Astrocyte (in vitro differentiated cells and primary cell): ENCODE measurements around the gene GPANK1. TPM values are rescaled to one million over a fixed set of nuclear protein-coding genes. Genes with fewer than 3 reads are reported as not detected.

Source experiments
- DNase-seq: peaks from one replicate; pipeline ENCODE4 v3.0.0-alpha.2; 2010; ENCODE audit warnings: low read depth
- FAIRE-seq: peaks from 2 replicates; lab custom pipeline; 2011; peaks lifted over from hg19 to GRCh38; lab: Jason Lieb, UNC
- H2AFZ ChIP-seq: 2 replicates; pipeline ENCODE4 v1.6.0; 2012; ENCODE audit warnings: low read depth, low read length, inconsistent platforms
- H3K27ac ChIP-seq: 2 replicates; pipeline ENCODE4 v1.5.1; 2011; ENCODE audit warnings: low read depth, low read length, inconsistent platforms
- H3K27me3 ChIP-seq: 2 replicates; pipeline ENCODE4 v1.6.0; 2011; ENCODE audit warnings: low read length, inconsistent platforms; ENCODE audit not compliant: insufficient read depth
- H3K36me3 ChIP-seq: 2 replicates; pipeline ENCODE4 v1.5.1; 2011; ENCODE audit warnings: low read length, inconsistent platforms; ENCODE audit not compliant: insufficient read depth
- H3K4me1 ChIP-seq: 2 replicates; pipeline ENCODE4 v1.5.1; 2011; ENCODE audit warnings: low read length, inconsistent platforms; ENCODE audit not compliant: insufficient read depth
- H3K4me2 ChIP-seq: 2 replicates; pipeline ENCODE4 v1.6.0; 2012; ENCODE audit warnings: low read length, inconsistent platforms
- H3K4me3 ChIP-seq: 2 replicates; pipeline ENCODE4 v1.5.1; 2011; ENCODE audit warnings: low read depth, mild to moderate bottlenecking, low read length, inconsistent platforms; ENCODE audit not compliant: insufficient read depth
- H3K79me2 ChIP-seq: 2 replicates; pipeline ENCODE4 v1.6.0; 2012; ENCODE audit warnings: mild to moderate bottlenecking, low read length, inconsistent platforms; ENCODE audit not compliant: insufficient read depth
- H3K9ac ChIP-seq: 2 replicates; pipeline ENCODE4 v1.6.0; 2012; ENCODE audit warnings: mild to moderate bottlenecking, low read length, inconsistent platforms
- H3K9me3 ChIP-seq: 2 replicates; pipeline ENCODE4 v1.5.1; 2012; ENCODE audit warnings: low read depth, mild to moderate bottlenecking, low read length, inconsistent platforms; ENCODE audit not compliant: insufficient read depth
- H4K20me1 ChIP-seq: 2 replicates; pipeline ENCODE4 v1.6.0; 2012; ENCODE audit warnings: low read length, inconsistent platforms; ENCODE audit not compliant: insufficient read depth
- H3K27ac Mint-ChIP-seq: one replicate; pipeline ENCODE4 v1.8.0; 2021; ENCODE audit warnings: mild to moderate bottlenecking, mixed read lengths; ENCODE audit not compliant: unreplicated experiment
- H3K27me3 Mint-ChIP-seq: one replicate; pipeline ENCODE4 v1.8.0; 2021; ENCODE audit warnings: low read depth, mixed read lengths; ENCODE audit not compliant: unreplicated experiment
- H3K36me3 Mint-ChIP-seq: one replicate; pipeline ENCODE4 v1.8.0; 2021; ENCODE audit warnings: low read depth, mixed read lengths; ENCODE audit not compliant: unreplicated experiment
- H3K4me1 Mint-ChIP-seq: one replicate; pipeline ENCODE4 v1.8.0; 2021; ENCODE audit warnings: low read depth, mixed read lengths; ENCODE audit not compliant: unreplicated experiment
- H3K4me3 Mint-ChIP-seq: one replicate; pipeline ENCODE4 v1.8.0; 2021; ENCODE audit warnings: mild to moderate bottlenecking, moderate library complexity, mixed read lengths; ENCODE audit not compliant: unreplicated experiment
- H3K9me3 Mint-ChIP-seq: one replicate; pipeline ENCODE4 v1.8.0; 2021; ENCODE audit warnings: mild to moderate bottlenecking, mixed read lengths; ENCODE audit not compliant: unreplicated experiment
- EZH2 ChIP-seq: IDR thresholded peaks from 2 replicates; pipeline ENCODE4 v1.6.1; 2012; ENCODE audit warnings: mild to moderate bottlenecking, low read length, inconsistent platforms; ENCODE audit not compliant: insufficient read depth
- total RNA-seq: library from RNA; stranded (reverse); gene quantifications from 2 replicates; pipeline ENCODE4 v1.2.1, GENCODE V29; 2021
- TF ChIP-seq, protein P1 (sequence below): IDR thresholded peaks from 2 replicates; pipeline ENCODE4 v1.5.1; 2011; ENCODE audit warnings: low read depth, mild to moderate bottlenecking, inconsistent platforms, low read length, moderate library complexity; ENCODE audit not compliant: insufficient read depth

GPANK1 gene
- total RNA-seq, 1 donor from 2014 or later = 13.8 TPM

GRCh38 chr6:31707701-31708100, 42.9 kb upstream of the GPANK1 start:
- Histone ChIP-seq H2AFZ (no peak overlapping the region), H3K9ac (no peak overlapping the region), H3K4me1 (peaks cover 6% of the 10 kb centered on the region), H3K4me2 (no peak overlapping the region), H3K27me3 (peaks cover 2% of the 10 kb centered on the region), H3K27ac (no peak overlapping the region), H4K20me1 (no peaks in the 10 kb centered on the region), H3K9me3 (no peaks in the 10 kb centered on the region), H3K79me2 (peaks cover 3% of the 10 kb centered on the region), H3K4me3 (no peak overlapping the region), H3K36me3 (no peaks in the 10 kb centered on the region)
- FAIRE-seq = no peak
- peaks cover 18% of the 10 kb centered on the region for H3K27me3 Mint-ChIP-seq
- no peak for DNase-seq
- H3K4me1 Mint-ChIP-seq = peaks cover 3% of the 10 kb centered on the region
- TF ChIP-seq, protein P1, sequence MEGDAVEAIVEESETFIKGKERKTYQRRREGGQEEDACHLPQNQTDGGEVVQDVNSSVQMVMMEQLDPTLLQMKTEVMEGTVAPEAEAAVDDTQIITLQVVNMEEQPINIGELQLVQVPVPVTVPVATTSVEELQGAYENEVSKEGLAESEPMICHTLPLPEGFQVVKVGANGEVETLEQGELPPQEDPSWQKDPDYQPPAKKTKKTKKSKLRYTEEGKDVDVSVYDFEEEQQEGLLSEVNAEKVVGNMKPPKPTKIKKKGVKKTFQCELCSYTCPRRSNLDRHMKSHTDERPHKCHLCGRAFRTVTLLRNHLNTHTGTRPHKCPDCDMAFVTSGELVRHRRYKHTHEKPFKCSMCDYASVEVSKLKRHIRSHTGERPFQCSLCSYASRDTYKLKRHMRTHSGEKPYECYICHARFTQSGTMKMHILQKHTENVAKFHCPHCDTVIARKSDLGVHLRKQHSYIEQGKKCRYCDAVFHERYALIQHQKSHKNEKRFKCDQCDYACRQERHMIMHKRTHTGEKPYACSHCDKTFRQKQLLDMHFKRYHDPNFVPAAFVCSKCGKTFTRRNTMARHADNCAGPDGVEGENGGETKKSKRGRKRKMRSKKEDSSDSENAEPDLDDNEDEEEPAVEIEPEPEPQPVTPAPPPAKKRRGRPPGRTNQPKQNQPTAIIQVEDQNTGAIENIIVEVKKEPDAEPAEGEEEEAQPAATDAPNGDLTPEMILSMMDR = no peak
- no peak for TF ChIP-seq EZH2
- no peak overlapping the region for H3K4me3 Mint-ChIP-seq
- H3K27ac Mint-ChIP-seq = no peak overlapping the region
- peaks cover 2% of the 10 kb centered on the region for H3K36me3 Mint-ChIP-seq
- no peaks in the 10 kb centered on the region for H3K9me3 Mint-ChIP-seq

DNA sequence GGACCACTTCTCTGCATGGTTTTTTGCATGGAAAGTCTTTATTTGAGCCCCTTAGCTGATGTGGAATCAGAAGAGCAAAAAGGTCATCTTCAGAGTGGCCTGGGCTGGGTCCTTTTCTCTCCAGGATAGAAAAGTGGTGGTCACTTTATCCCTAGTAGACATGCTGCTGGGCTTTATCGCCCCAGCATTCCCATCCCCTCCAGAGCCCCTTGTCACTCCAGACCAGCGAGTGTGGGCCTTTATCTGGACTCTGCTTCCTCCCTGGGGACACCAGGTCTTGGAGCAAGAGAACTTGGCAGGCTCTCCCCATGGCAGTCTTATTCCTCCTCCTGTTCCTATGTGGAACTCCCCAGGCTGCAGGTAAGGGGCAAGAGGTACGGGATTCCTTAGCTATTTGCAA, 41.8 kb upstream of the GPANK1 start, which contains the start of gene LY6G6F:
TSS of gene LY6G6F (plus strand) at position 268 of the 400 bp plus-strand sequence. CDS start at position 309, 41 bp downstream.
- Histone ChIP-seq H3K4me2 (no peak within 1 kb of the TSS), H3K9ac (no peak within 1 kb of the TSS), H3K9me3 (no peaks in the 10 kb centered on the region), H3K36me3 (no peaks in the 10 kb centered on the region), H3K4me3 (no peak within 1 kb of the TSS), H2AFZ (no peak within 1 kb of the TSS), H3K27ac (no peak within 1 kb of the TSS), H4K20me1 (peaks cover 8% of the 10 kb centered on the region), H3K27me3 (no peaks in the 10 kb centered on the region), H3K79me2 (peaks cover 14% of the 10 kb centered on the region), H3K4me1 (peaks cover 12% of the 10 kb centered on the region)
- Mint-ChIP-seq H3K9me3 (no peaks in the 10 kb centered on the region), H3K36me3 (peaks cover 4% of the 10 kb centered on the region), H3K27ac (no peak within 1 kb of the TSS), H3K27me3 (peaks cover 13% of the 10 kb centered on the region), H3K4me3 (no peak within 1 kb of the TSS), H3K4me1 (peaks cover 6% of the 10 kb centered on the region)
- no peak for DNase-seq
- no peak for FAIRE-seq
- TF ChIP-seq, protein P1 = no peak
- no peak for TF ChIP-seq EZH2

GRCh38 chr6:31705931-31706330, 41.1 kb upstream of the GPANK1 start:
- Mint-ChIP-seq H3K9me3 (no peaks in the 10 kb centered on the region), H3K4me1 (peaks cover 9% of the 10 kb centered on the region), H3K27ac (no peak overlapping the region), H3K27me3 (peaks cover 12% of the 10 kb centered on the region), H3K36me3 (peaks cover 2% of the 10 kb centered on the region), H3K4me3 (no peak overlapping the region)
- TF ChIP-seq, protein P1 = no peak
- TF ChIP-seq EZH2 = no peak
- H3K4me3 ChIP-seq = no peak overlapping the region
- peaks cover 15% of the 10 kb centered on the region for H4K20me1 ChIP-seq
- no peak overlapping the region for H3K4me2 ChIP-seq
- peaks cover 17% of the 10 kb centered on the region for H3K4me1 ChIP-seq
- no peak overlapping the region for H3K9ac ChIP-seq
- no peak overlapping the region for H2AFZ ChIP-seq
- DNase-seq (no peak), FAIRE-seq (no peak)
- H3K79me2 ChIP-seq = peaks cover 20% of the 10 kb centered on the region
- H3K27me3 ChIP-seq = no peaks in the 10 kb centered on the region
- H3K9me3 ChIP-seq = no peaks in the 10 kb centered on the region
- no peaks in the 10 kb centered on the region for H3K36me3 ChIP-seq
- H3K27ac ChIP-seq = no peak overlapping the region
